ENCODE measurements around the gene TNFRSF12A. TPM values are rescaled to one million over a fixed set of nuclear protein-coding genes. Genes with fewer than 3 reads are reported as not detected.

The TNFRSF12A gene
- total RNA-seq, 1 donor from 2014 or later = 4.8 TPM

GRCh38 chr16:3010510-3010909 lies 9.7 kb upstream of the TNFRSF12A start:
- intact Hi-C loops (cut with micrococcal nuclease) = no loop called here

GRCh38 chr16:3012246-3012645 lies 7.9 kb upstream of the TNFRSF12A start:
- intact Hi-C loops (cut with micrococcal nuclease) = no loop called here

- intact Hi-C loops (cut with micrococcal nuclease) = no loop called here
Observed at GRCh38 chr16:3012828-3013420, 7.2 kb upstream of the TNFRSF12A start, which contains the start of gene CLDN9. CLDN9 (plus strand) TSS chr16:3012923; CDS start chr16:3013363, 440 bp downstream.

- intact Hi-C loops (cut with micrococcal nuclease) = no loop called here
Observed at GRCh38 chr16:3013491-3013951, 6.6 kb upstream of the TNFRSF12A start.

GRCh38 chr16:3013998-3014690 lies 6.0 kb upstream of the TNFRSF12A start:
- intact Hi-C loops (cut with micrococcal nuclease) = no loop called here

- intact Hi-C loops (cut with micrococcal nuclease) = no loop called here
Observed at GRCh38 chr16:3014971-3015370, 5.2 kb upstream of the TNFRSF12A start.

- intact Hi-C loops (cut with micrococcal nuclease) = no loop called here
Observed at GRCh38 chr16:3015865-3016521, 4.2 kb upstream of the TNFRSF12A start.

GRCh38 chr16:3017344-3017743 lies 2.8 kb upstream of the TNFRSF12A start:
- intact Hi-C loops (cut with micrococcal nuclease) = no loop called here

GRCh38 chr16:3017794-3018506 lies 2.2 kb upstream of the TNFRSF12A start, which contains the start of gene CLDN6:
CLDN6 (minus strand) TSS chr16:3018183; CDS start chr16:3016021, 2,162 bp downstream.
- intact Hi-C loops (cut with micrococcal nuclease) = no loop called here

GRCh38 chr16:3019594-3020246 lies 448 bp upstream of the TNFRSF12A start:
- intact Hi-C loops (cut with micrococcal nuclease) = loop anchor here (1.0 to 10.0 kb wide), 4 partner anchors 15 to 1233 kb away; partner anchors contain the start of genes CLUAP1 and PAQR4

- intact Hi-C loops (cut with micrococcal nuclease) = loop anchor here (1.0 to 10.0 kb wide), 4 partner anchors 17 to 1231 kb away; partner anchors contain the start of genes CLUAP1 and PAQR4
Observed at GRCh38 chr16:3020604-3021448, 658 bp downstream of the TNFRSF12A start.

- intact Hi-C loops (cut with micrococcal nuclease) = loop anchor here (5.0 to 10.0 kb wide), 3 partner anchors 54 to 1231 kb away; partner anchors contain the start of genes CLUAP1 and PAQR4
Observed at GRCh38 chr16:3021449-3022207, 1.5 kb downstream of the TNFRSF12A start.

GRCh38 chr16:3022208-3022683 lies 2.1 kb downstream of the TNFRSF12A start:
- intact Hi-C loops (cut with micrococcal nuclease) = loop anchor here (5.0 to 10.0 kb wide), 3 partner anchors 55 to 1230 kb away; partner anchors contain the start of genes CLUAP1 and PAQR4

GRCh38 chr16:3022684-3023414 lies 2.7 kb downstream of the TNFRSF12A start:
- intact Hi-C loops (cut with micrococcal nuclease) = loop anchor here (5.0 to 10.0 kb wide), 3 partner anchors 56 to 1229 kb away; partner anchors contain the start of genes CLUAP1 and PAQR4

GRCh38 chr16:3023415-3023668 lies 3.2 kb downstream of the TNFRSF12A start:
- intact Hi-C loops (cut with micrococcal nuclease) = loop anchor here (5.0 to 10.0 kb wide), 3 partner anchors 56 to 1229 kb away; partner anchors contain the start of genes CLUAP1 and PAQR4

GRCh38 chr16:3023669-3024478 lies 3.7 kb downstream of the TNFRSF12A start, which contains the start of the genes HCFC1R1 and THOC6:
HCFC1R1 (minus strand) TSS chr16:3023942; CDS start chr16:3023941, 1 bp downstream.
THOC6 (plus strand) TSS chr16:3024035; CDS start chr16:3024327, 292 bp downstream.
- intact Hi-C loops (cut with micrococcal nuclease) = loop anchor here (5.0 to 10.0 kb wide), 3 partner anchors 57 to 1228 kb away; partner anchors contain the start of genes CLUAP1 and PAQR4

All from T-helper 2 cell treated with Interferon-gamma antibody and Interleukin-4, amounts not matched to agents 100 ng/mL and 5 ng/mL, for 36 hours (primary cell).